Gastroesophageal sphincter (tissue), 4 donors: ENCODE results near the gene IL15. TPM values are rescaled to one million over a fixed set of nuclear protein-coding genes. Genes with fewer than 3 reads are reported as not detected.

Source experiments
- ATAC-seq: fragments of 150-250 bp; one replicate; pipeline ENCODE4 v1.9.1; 2016; ENCODE audit warnings: mild to moderate bottlenecking, moderate library complexity
- H3K27ac ChIP-seq, 4 donors: fragments of 200-600 bp; sonication (generic) in 3 of 4; 1 replicate in 3 of 4; 2 replicates in 1 of 4; pipeline ENCODE4 v1.5.1; 2016 to 2019
- H3K27me3 ChIP-seq: fragments of 200-600 bp; sonication (generic); one replicate; pipeline ENCODE4 v1.5.1; 2019
- H3K36me3 ChIP-seq, 2 donors: fragments of 200-600 bp; sonication (generic); one replicate each; pipeline ENCODE4 v1.5.1; 2019; ENCODE audit warnings: control low read depth in 1 of 2
- H3K4me1 ChIP-seq, 3 donors: fragments of 200-600 bp; sonication (generic); 1 replicate in 2 of 3; 2 replicates in 1 of 3; pipeline ENCODE4 v1.5.1; 2016 to 2019; ENCODE audit warnings: control low read depth in 2 of 3
- H3K4me3 ChIP-seq, 2 donors: fragments of 200-600 bp; sonication (generic); one replicate each; pipeline ENCODE4 v1.5.1; 2019; ENCODE audit warnings: mild to moderate bottlenecking in 1 of 2, moderate library complexity in 1 of 2
- H3K9me3 ChIP-seq, 3 donors: fragments of 200-600 bp; sonication (generic); one replicate each; pipeline ENCODE4 v1.5.1; 2017 to 2019; ENCODE audit warnings: control low read depth in 2 of 3
- CTCF ChIP-seq, 4 experiments: fragments of 200-600 bp in 2 of 4; fragments of 450-650 bp in 2 of 4; sonication (generic) in 1 of 4; IDR thresholded peaks; one replicate each; pipeline ENCODE4 v1.5.1; 2017 to 2019; ENCODE audit warnings: antibody characterized with exemption in 4 of 4, mild to moderate bottlenecking in 2 of 4, moderate library complexity in 2 of 4
- EP300 ChIP-seq: sonication (generic); formaldehyde crosslinking; IDR thresholded peaks from one replicate; pipeline ENCODE4 v1.6.1; 2017; ENCODE audit warnings: antibody characterized with exemption, mild to moderate bottlenecking
- POLR2A ChIP-seq, 2 donors: fragments of 450-650 bp; IDR thresholded peaks; one replicate each; pipeline ENCODE4 v1.6.1; 2017; ENCODE audit warnings: antibody characterized with exemption in 2 of 2, mild to moderate bottlenecking in 2 of 2, moderate library complexity in 1 of 2
- POLR2AphosphoS5 ChIP-seq: sonication (generic); formaldehyde crosslinking; IDR thresholded peaks from one replicate; pipeline ENCODE4 v1.6.1; 2017; ENCODE audit warnings: antibody characterized with exemption
- WGBS, 2 donors: methylation state at CpG; one replicate each; pipeline ENCODE4 v1.1.5; 2018; ENCODE audit warnings: low coverage in 1 of 2; 5-methylcytosine and 5-hydroxymethylcytosine counted together
- total RNA-seq, 4 donors: library from RNA; depleted of rRNA; stranded (reverse); fragments of >200 nt; gene quantifications; one replicate each; pipeline ENCODE4 v1.1.0, GENCODE V29; 2016

Gene IL15
- total RNA-seq, 4 donors from 2014 or later: 1.6 to 5.8 (median 3.7) TPM

GRCh38 chr4:141692081-141692480 lies 55.7 kb downstream of the IL15 start:
- H3K4me3 ChIP-seq: no peak overlapping the region
- no peaks in the 10 kb centered on the region for H3K27me3 ChIP-seq
- 80% methylated on average over 1 of the region's 2 CpGs; no CpG with 5 or more reads in 1 of the 2 donors for WGBS, 2 donors
- no peaks in the 10 kb centered on the region for H3K9me3 ChIP-seq
- ATAC-seq: no peak
- no peak overlapping the region for H3K27ac ChIP-seq
- TF ChIP-seq POLR2A (IDR thresholded peaks at IDR 0.05): no peak
- no peak for TF ChIP-seq CTCF (IDR thresholded peaks at IDR 0.05)
- TF ChIP-seq POLR2AphosphoS5: no peak
- no peak for TF ChIP-seq EP300
- H3K4me1 ChIP-seq: peaks cover 0 to 8% (median 2%) of the 10 kb centered on the region in 3 donors
- H3K36me3 ChIP-seq: peaks cover 0 to 18% of the 10 kb centered on the region in 2 donors

- Histone ChIP-seq H3K36me3 (no peaks in the 10 kb centered on the region), H3K27me3 (no peaks in the 10 kb centered on the region), H3K4me1 (peaks cover 0 to under 1% (median 0%) of the 10 kb centered on the region in 3 donors), H3K9me3 (no peaks in the 10 kb centered on the region), H3K27ac (no peak overlapping the region), H3K4me3 (no peak overlapping the region)
- TF ChIP-seq POLR2AphosphoS5 (no peak), EP300 (no peak), POLR2A (IDR thresholded peaks at IDR 0.05) (no peak), CTCF (IDR thresholded peaks at IDR 0.05) (no peak)
- ATAC-seq: no peak
- WGBS, 2 donors: 82 to 83% methylated on average over 1 to 2 of the region's 2 CpGs
Measured at GRCh38 chr4:141697116-141697515, 60.7 kb downstream of the IL15 start.

GRCh38 chr4:141702472-141703182 lies 66.2 kb downstream of the IL15 start:
- Histone ChIP-seq H3K27me3 (no peaks in the 10 kb centered on the region), H3K36me3 (no peaks in the 10 kb centered on the region), H3K27ac (no peak overlapping the region), H3K4me3 (no peak overlapping the region), H3K9me3 (peaks cover 0 to 18% (median 0%) of the 10 kb centered on the region in 3 donors), H3K4me1 (no peaks in the 10 kb centered on the region)
- no peak for ATAC-seq
- WGBS, 2 donors: 92% methylated on average over 2 of the region's 3 CpGs; no CpG with 5 or more reads in 1 of the 2 donors
- TF ChIP-seq CTCF (IDR thresholded peaks at IDR 0.05): no peak
- TF ChIP-seq EP300: no peak
- no peak for TF ChIP-seq POLR2AphosphoS5
- no peak for TF ChIP-seq POLR2A (IDR thresholded peaks at IDR 0.05)

- ATAC-seq: no peak
- TF ChIP-seq POLR2AphosphoS5 (no peak), CTCF (IDR thresholded peaks at IDR 0.05) (no peak), POLR2A (IDR thresholded peaks at IDR 0.05) (no peak), EP300 (no peak)
- Histone ChIP-seq H3K27ac (no peak overlapping the region), H3K27me3 (no peaks in the 10 kb centered on the region), H3K36me3 (no peaks in the 10 kb centered on the region), H3K4me1 (no peaks in the 10 kb centered on the region), H3K4me3 (no peak overlapping the region), H3K9me3 (peaks cover 0 to 22% (median 0%) of the 10 kb centered on the region in 3 donors)
- 100% methylated on average over 1 to 2 of the region's 2 CpGs for WGBS, 2 donors
Measured at GRCh38 chr4:141703497-141703896, 67.1 kb downstream of the IL15 start.
